HepG2 (cell line): ENCODE data around the gene ITIH3. TPM values are rescaled to one million over a fixed set of nuclear protein-coding genes. Genes with fewer than 3 reads are reported as not detected.

Experiments used
- ARID3A ChIP-seq: IDR thresholded peaks from 2 replicates; pipeline ENCODE4 v1.6.1; 2012; ENCODE audit warnings: low read depth, low read length, improper control_type of control experiment
- EHMT2 ChIP-seq: fragments of 200-600 bp; sonication (generic); IDR thresholded peaks from 2 replicates; pipeline ENCODE4 v1.7.0; 2017; ENCODE audit warnings: antibody characterized with exemption, low read depth, low read length, borderline replicate concordance
- KAT2B ChIP-seq: fragments of 150-350 bp; IDR thresholded peaks from 2 replicates; pipeline ENCODE4 v1.6.1; 2014; ENCODE audit warnings: low read depth, low read length, borderline replicate concordance
- TFE3 ChIP-seq: IDR thresholded peaks from 2 replicates; pipeline ENCODE4 v1.6.1; 2016
- U2AF1 ChIP-seq: fragments of 200-400 bp; formaldehyde crosslinking; optimal IDR thresholded peaks from 2 replicates; pipeline ENCODE3; 2017; ENCODE audit warnings: mild to moderate bottlenecking, low read depth, low read length
- USF2 ChIP-seq, 2 experiments: sonication (generic) in 1 of 2; formaldehyde crosslinking in 1 of 2; IDR thresholded peaks; 2 replicates each; pipeline versions ENCODE4 v1.5.1 to v1.6.1; 2011 to 2020; ENCODE audit warnings: borderline replicate concordance in 1 of 2, low read depth in 1 of 2, low read length in 1 of 2, mild to moderate bottlenecking in 1 of 2, missing genetic modification reagents in 1 of 2, moderate library complexity in 1 of 2
- ZFP36L2 ChIP-seq: sonication (generic); formaldehyde crosslinking; IDR thresholded peaks from 2 replicates; pipeline ENCODE4 v1.4.0; 2020; ENCODE audit warnings: missing genetic modification reagents
- ZFP91 ChIP-seq: sonication (generic); formaldehyde crosslinking; IDR thresholded peaks from 2 replicates; pipeline ENCODE4 v1.9.0; 2022; ENCODE audit warnings: missing genetic modification reagents, mild to moderate bottlenecking, borderline replicate concordance
- ZFX ChIP-seq: sonication (generic); formaldehyde crosslinking; IDR thresholded peaks from 2 replicates; pipeline ENCODE4 v1.4.0; 2020; ENCODE audit warnings: mild to moderate bottlenecking, low read depth, missing genetic modification reagents, moderate library complexity
- ZNF292 ChIP-seq: sonication (generic); formaldehyde crosslinking; IDR thresholded peaks from 2 replicates; pipeline ENCODE4 v1.8.1; 2022; ENCODE audit warnings: mild to moderate bottlenecking, low read depth, missing genetic modification reagents, borderline replicate concordance
- ZNF30 ChIP-seq: sonication (generic); formaldehyde crosslinking; IDR thresholded peaks from 2 replicates; pipeline ENCODE4 v1.5.0; 2020; ENCODE audit warnings: mild to moderate bottlenecking, missing genetic modification reagents
- ZNF580 ChIP-seq: IDR thresholded peaks from 2 replicates; pipeline ENCODE4 v1.6.1; 2016; ENCODE audit warnings: low read depth, borderline replicate concordance
- ZNF773 ChIP-seq: sonication (generic); formaldehyde crosslinking; IDR thresholded peaks from 2 replicates; pipeline ENCODE4 v1.4.0; 2020; ENCODE audit warnings: missing genetic modification reagents, borderline replicate concordance
- polyA plus RNA-seq, 8 experiments: library from polyadenylated mRNA; depleted of rRNA in 3 of 8; stranded (reverse) in 7 of 8; unstranded in 1 of 8; fragments of >200 nt; fragmentation: Illumina TruSeq in 4 of 8; extraction: Trizol in 4 of 8; gene quantifications; 2 replicates each; pipeline versions ENCODE4 v1.2.1 to v1.2.3, GENCODE V29; 2011 to 2016; ENCODE audit warnings: low read depth in 4 of 8, missing spikeins in 1 of 8, mixed read lengths in 1 of 8; ENCODE audit not compliant: insufficient read depth in 1 of 8
- total RNA-seq, 5 experiments: library from RNA; depleted of rRNA; stranded (reverse); fragments of >200 nt; fragmentation: Illumina TruSeq; extraction: Trizol; gene quantifications; 2 replicates each; pipeline ENCODE4 v1.2.3, GENCODE V29; 2016; ENCODE audit warnings: low read depth in 1 of 5
- TF ChIP-seq, protein P1 (sequence below): sonication (generic); formaldehyde crosslinking; IDR thresholded peaks from 2 replicates; pipeline ENCODE4 v1.5.1; 2020; ENCODE audit warnings: mild to moderate bottlenecking, missing genetic modification reagents, moderate library complexity

ITIH3 gene
- total and polyA plus RNA-seq, 2 of the 13 experiments (the other 11 are each of a cell fraction or from before 2014, with no cell fraction given) = 105 to 632 TPM

DNA sequence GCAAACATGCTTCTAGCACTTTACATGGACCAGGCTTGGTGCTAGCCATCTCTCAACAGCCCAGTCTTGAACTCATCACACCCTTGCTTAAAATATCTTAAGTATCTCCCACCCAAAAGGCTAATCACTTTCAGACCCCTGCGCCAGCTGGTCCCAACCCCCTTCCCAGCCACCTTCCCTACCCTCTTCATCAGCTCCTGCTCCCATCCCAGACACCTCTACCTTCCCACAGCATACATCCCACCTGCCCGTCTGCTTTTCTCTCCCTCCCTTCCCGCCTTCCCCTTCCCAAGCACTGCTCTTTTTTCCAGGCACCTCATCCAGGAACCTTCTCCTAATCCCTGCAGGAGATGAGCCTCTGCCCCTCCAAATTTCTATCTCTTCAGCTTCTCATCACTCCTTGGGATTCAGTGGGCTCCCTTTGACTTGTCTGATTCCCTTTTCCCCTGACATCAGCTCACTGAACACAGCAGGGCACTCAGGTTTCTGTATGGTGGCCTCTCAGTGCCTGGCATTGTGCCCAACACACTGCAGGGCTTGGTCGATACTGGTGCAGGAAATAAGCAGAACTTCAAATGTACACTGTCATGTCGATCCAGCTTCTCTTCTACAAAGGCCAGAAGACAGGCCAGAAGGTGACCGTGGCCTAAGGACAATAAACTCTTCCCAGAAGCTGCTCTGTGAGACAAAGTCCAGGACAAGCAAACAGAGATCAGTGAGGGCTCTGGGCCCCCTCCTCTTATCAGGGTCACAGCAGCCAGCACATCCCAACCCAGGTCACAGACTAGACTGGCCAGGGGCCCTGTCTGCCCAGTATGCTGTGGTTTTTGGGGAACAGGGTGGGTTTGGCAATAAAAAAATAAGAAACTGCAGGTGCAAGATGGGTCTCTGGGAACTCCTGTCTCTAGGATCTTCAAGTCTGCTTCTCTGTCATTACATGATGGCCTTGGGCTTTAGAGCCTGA is 19.4 kb upstream of the ITIH3 start (continued):
- TF ChIP-seq EHMT2 = no peak
- TF ChIP-seq ZNF580 (CRISPR knock-in tag) = no peak
- no peak for TF ChIP-seq USF2 (IDR thresholded peaks at IDR 0.05; ENCODE audit: low read depth, low read length)
- TF ChIP-seq USF2 (CRISPR knock-in tag; IDR thresholded peaks at IDR 0.05; ENCODE audit: borderline replicate concordance) = no peak
- TF ChIP-seq, protein P1, sequence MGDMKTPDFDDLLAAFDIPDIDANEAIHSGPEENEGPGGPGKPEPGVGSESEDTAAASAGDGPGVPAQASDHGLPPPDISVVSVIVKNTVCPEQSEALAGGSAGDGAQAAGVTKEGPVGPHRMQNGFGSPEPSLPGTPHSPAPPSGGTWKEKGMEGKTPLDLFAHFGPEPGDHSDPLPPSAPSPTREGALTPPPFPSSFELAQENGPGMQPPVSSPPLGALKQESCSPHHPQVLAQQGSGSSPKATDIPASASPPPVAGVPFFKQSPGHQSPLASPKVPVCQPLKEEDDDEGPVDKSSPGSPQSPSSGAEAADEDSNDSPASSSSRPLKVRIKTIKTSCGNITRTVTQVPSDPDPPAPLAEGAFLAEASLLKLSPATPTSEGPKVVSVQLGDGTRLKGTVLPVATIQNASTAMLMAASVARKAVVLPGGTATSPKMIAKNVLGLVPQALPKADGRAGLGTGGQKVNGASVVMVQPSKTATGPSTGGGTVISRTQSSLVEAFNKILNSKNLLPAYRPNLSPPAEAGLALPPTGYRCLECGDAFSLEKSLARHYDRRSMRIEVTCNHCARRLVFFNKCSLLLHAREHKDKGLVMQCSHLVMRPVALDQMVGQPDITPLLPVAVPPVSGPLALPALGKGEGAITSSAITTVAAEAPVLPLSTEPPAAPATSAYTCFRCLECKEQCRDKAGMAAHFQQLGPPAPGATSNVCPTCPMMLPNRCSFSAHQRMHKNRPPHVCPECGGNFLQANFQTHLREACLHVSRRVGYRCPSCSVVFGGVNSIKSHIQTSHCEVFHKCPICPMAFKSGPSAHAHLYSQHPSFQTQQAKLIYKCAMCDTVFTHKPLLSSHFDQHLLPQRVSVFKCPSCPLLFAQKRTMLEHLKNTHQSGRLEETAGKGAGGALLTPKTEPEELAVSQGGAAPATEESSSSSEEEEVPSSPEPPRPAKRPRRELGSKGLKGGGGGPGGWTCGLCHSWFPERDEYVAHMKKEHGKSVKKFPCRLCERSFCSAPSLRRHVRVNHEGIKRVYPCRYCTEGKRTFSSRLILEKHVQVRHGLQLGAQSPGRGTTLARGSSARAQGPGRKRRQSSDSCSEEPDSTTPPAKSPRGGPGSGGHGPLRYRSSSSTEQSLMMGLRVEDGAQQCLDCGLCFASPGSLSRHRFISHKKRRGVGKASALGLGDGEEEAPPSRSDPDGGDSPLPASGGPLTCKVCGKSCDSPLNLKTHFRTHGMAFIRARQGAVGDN (CRISPR knock-in tag) = peak; percentile 71
- peak; percentile 66 for TF ChIP-seq TFE3 (CRISPR knock-in tag)
- TF ChIP-seq ZNF30 = no peak
- no peak for TF ChIP-seq ZFP36L2 (CRISPR knock-in tag)
- no peak for TF ChIP-seq ARID3A
- peak; percentile 60; the same call in 1 of the 2 replicates for TF ChIP-seq ZNF292
- no peak; the same call in 1 of the 2 replicates for TF ChIP-seq KAT2B
- TF ChIP-seq ZFX = peak; percentile 93
- peak; percentile 11; the same call in 1 of the 2 replicates for TF ChIP-seq ZFP91 (CRISPR knock-in tag)
- TF ChIP-seq ZNF773 = no peak
- no peak for TF ChIP-seq U2AF1
